H1 (cell line): Measurements from ENCODE around the gene PRTN3. TPM values are rescaled to one million over a fixed set of nuclear protein-coding genes. Genes with fewer than 3 reads are reported as not detected.

ENCODE experiments used
- ATF3 ChIP-seq: IDR thresholded peaks from 2 replicates; pipeline ENCODE4 v1.6.1; 2011; ENCODE audit warnings: low read depth, mild to moderate bottlenecking, low read length; ENCODE audit not compliant: insufficient read depth
- CREB1 ChIP-seq: IDR thresholded peaks from 2 replicates; pipeline ENCODE4 v1.6.1; 2012; ENCODE audit warnings: inconsistent platforms
- MAX ChIP-seq: IDR thresholded peaks from 2 replicates; pipeline ENCODE4 v1.6.1; 2012; ENCODE audit warnings: inconsistent platforms
- RBBP5 ChIP-seq: IDR thresholded peaks from 2 replicates; pipeline ENCODE4 v1.7.1; 2012; ENCODE audit warnings: low read depth, mild to moderate bottlenecking, inconsistent platforms, low read length, moderate library complexity, borderline replicate concordance
- SP4 ChIP-seq: IDR thresholded peaks from 2 replicates; pipeline ENCODE4 v1.6.1; 2012; ENCODE audit warnings: low read length, inconsistent platforms
- polyA plus RNA-seq, 7 experiments: library from polyadenylated mRNA; depleted of rRNA in 3 of 7; stranded (reverse) in 5 of 7; unstranded in 2 of 7; fragments of >200 nt in 5 of 7; fragments of 200-250 nt in 2 of 7; gene quantifications; 1 replicate in 5 of 7; 2 replicates in 1 of 7; 4 replicates in 1 of 7; pipeline versions ENCODE4 v1.2.1 to v1.2.3, GENCODE V29; 2011 to 2013; ENCODE audit warnings: missing spikeins in 2 of 7, mixed read lengths in 2 of 7
- total RNA-seq: library from RNA; stranded (reverse); fragmentation: NEBNext Ultra II Directional; extraction: Animal tissue kit (Norgen Biotek cat#: 25700); gene quantifications from 2 replicates; pipeline ENCODE4 v1.2.1, GENCODE V29; 2021

PRTN3 gene
- total and polyA plus RNA-seq, 2 of the 8 experiments (the other 6 are each of a cell fraction or from before 2014, with no cell fraction given) = 0.39 to 2.1 TPM

- TF ChIP-seq MAX (no peak), ATF3 (no peak), CREB1 (no peak), RBBP5 (no peak), SP4 (no peak)
Observed at GRCh38 chr19:870314-870713, 29.5 kb downstream of the PRTN3 start (continued).
